K562 (cell line): Measurements from ENCODE around the gene RNF6. TPM values are rescaled to one million over a fixed set of nuclear protein-coding genes. Genes with fewer than 3 reads are reported as not detected.

Experiments
- ATAC-seq: fragments of 200-7000 bp; cut with Tn5 transposase; 3 replicates; pipeline ENCODE4 v1.9.1; 2020; ENCODE audit warnings: moderate library complexity
- BruUV-seq: library from RNA; stranded (reverse); fragments of 400-500 nt; replicated peaks from 2 replicates; lab custom pipeline; 2021; lab: Mats Ljungman, UMichigan
- CTCF ChIA-PET: fragments of 300-600 bp; formaldehyde crosslinking; extraction: SDS; loops from one replicate; lab custom pipeline; 2021; ENCODE audit warnings: low intra/inter-chr PET ratio; lab: Yijun Ruan, JAX
- POLR2A ChIA-PET: fragments of 300-600, 350-650 bp; sonication (Branson Sonifier 250); formaldehyde crosslinking; extraction: SDS; loops from one replicate; lab custom pipeline; 2021; ENCODE audit warnings: antibody characterized with exemption, inconsistent platforms; lab: Yijun Ruan, JAX
- DNase-seq, 4 experiments: peaks; one replicate each; pipeline versions ENCODE4 v3.0.0 to v3.0.0-alpha.2; 2011 to 2018; ENCODE audit warnings: low spot score in 3 of 4, mixed read lengths in 3 of 4; ENCODE audit errors: extremely low read depth in 1 of 4
- FAIRE-seq: peaks from 2 replicates; lab custom pipeline; 2011; peaks lifted over from hg19 to GRCh38; lab: Jason Lieb, UNC
- H2AFZ ChIP-seq: 2 replicates; pipeline ENCODE4 v1.6.0; 2011; ENCODE audit warnings: low read depth, low read length, control low read depth, inconsistent platforms
- H3K27ac ChIP-seq: fragments of 200-600 bp; 3 replicates; pipeline ENCODE4 v1.8.0; 2011; ENCODE audit warnings: low read depth, mild to moderate bottlenecking, control low read depth, inconsistent platforms, low read length, moderate library complexity, mixed read lengths; ENCODE audit errors: extremely low read depth
- H3K27me3 ChIP-seq, 2 experiments: fragments of 300-600 bp in 1 of 2; 2 replicates in 1 of 2; 3 replicates in 1 of 2; pipeline versions ENCODE4 v1.6.0 to v1.8.0; 2011; ENCODE audit warnings: inconsistent platforms in 2 of 2, low read length in 2 of 2, mild to moderate bottlenecking in 1 of 2, mixed read lengths in 1 of 2, moderate library complexity in 1 of 2; ENCODE audit not compliant: control insufficient read depth in 2 of 2, insufficient read depth in 2 of 2
- H3K36me3 ChIP-seq: fragments of 300-600 bp; 3 replicates; pipeline ENCODE4 v1.8.0; 2011; ENCODE audit warnings: mild to moderate bottlenecking, low read length, inconsistent platforms; ENCODE audit not compliant: control insufficient read depth, insufficient read depth
- H3K4me1 ChIP-seq, 2 experiments: fragments of 200-600 bp in 1 of 2; replicated peaks in 1 of 2; 2 replicates in 1 of 2; 3 replicates in 1 of 2; pipeline versions ENCODE4 v1.5.1 to v1.8.0; 2011; ENCODE audit warnings: inconsistent platforms in 2 of 2, low read length in 2 of 2, mild to moderate bottlenecking in 1 of 2, mixed read lengths in 1 of 2, moderate library complexity in 1 of 2; ENCODE audit not compliant: control insufficient read depth in 2 of 2, insufficient read depth in 2 of 2
- H3K4me2 ChIP-seq: 2 replicates; pipeline ENCODE4 v1.6.1; 2011; ENCODE audit warnings: low read length, control low read depth, inconsistent platforms, mixed read lengths; ENCODE audit not compliant: insufficient read depth
- H3K4me3 ChIP-seq: fragments of 200-600 bp; sonication (generic), shearing (Covaris generic); 2 replicates; pipeline ENCODE4 v1.5.1; 2016; ENCODE audit warnings: control low read depth, inconsistent platforms
- H3K79me2 ChIP-seq: fragments of 200-600 bp; 3 replicates; pipeline ENCODE4 v1.8.0; 2011; ENCODE audit warnings: low read length, inconsistent platforms; ENCODE audit not compliant: control insufficient read depth, insufficient read depth
- H3K9ac ChIP-seq, 2 experiments: 2 replicates each; pipeline versions ENCODE4 v1.6.0 to v1.6.1; 2011; ENCODE audit warnings: low read depth in 2 of 2, low read length in 2 of 2, control low read depth in 1 of 2, inconsistent platforms in 1 of 2, mild to moderate bottlenecking in 1 of 2, mixed read lengths in 1 of 2; ENCODE audit not compliant: insufficient read depth in 1 of 2
- H3K9me1 ChIP-seq: one replicate; pipeline ENCODE4 v1.6.0; 2011; ENCODE audit warnings: inconsistent platforms, mild to moderate bottlenecking, low read length, moderate library complexity; ENCODE audit not compliant: control insufficient read depth, insufficient read depth
- H3K9me3 ChIP-seq: replicated peaks from 2 replicates; pipeline ENCODE4 v1.5.1; 2011; ENCODE audit warnings: low read depth, low read length, inconsistent platforms; ENCODE audit not compliant: control insufficient read depth, insufficient read depth
- H4K20me1 ChIP-seq: replicated peaks from 2 replicates; pipeline ENCODE4 v1.6.1; 2011; ENCODE audit warnings: low read length, inconsistent platforms, mixed read lengths; ENCODE audit not compliant: control insufficient read depth, insufficient read depth
- CUX1 ChIP-seq: fragments of 200-800 bp; sonication (Bioruptor generic); IDR thresholded peaks from 2 replicates; pipeline ENCODE4 v1.6.1; 2016; ENCODE audit warnings: missing genetic modification characterization, missing compliant biosample characterization
- RAD21 ChIP-seq, 2 experiments: fragments of 250-450 bp in 1 of 2; fragments of 450-650 bp in 1 of 2; sonication (Bioruptor Pico) in 1 of 2; formaldehyde crosslinking in 1 of 2; IDR thresholded peaks in 1 of 2; conservative IDR thresholded peaks in 1 of 2; 2 replicates each; pipeline versions ENCODE4 v1.4.0 to v1.8.0; 2020 to 2022; ENCODE audit warnings: mild to moderate bottlenecking in 2 of 2, moderate library complexity in 1 of 2
- RFX1 ChIP-seq: fragments of 450-650 bp; IDR thresholded peaks from 2 replicates; pipeline ENCODE4 v1.6.1; 2016; ENCODE audit warnings: mild to moderate bottlenecking, moderate library complexity
- WGBS: fragments of 100-300 bp; shearing (Covaris generic); methylation state at CpG from one replicate; pipeline ENCODE4 v1.1.6; 2016; ENCODE audit warnings: low coverage, mixed read lengths; ENCODE audit not compliant: insufficient coverage; ENCODE audit errors: missing lambda C conversion rate; 5-methylcytosine and 5-hydroxymethylcytosine counted together
- in situ Hi-C: fragments of 300-500 bp; cut with MboI; formaldehyde crosslinking; loops from 4 replicates; pipeline ENCODE4 v1.15.0; 2018; ENCODE audit warnings: inconsistent platforms, mixed read lengths
- intact Hi-C: fragments of 100-400 bp; cut with micrococcal nuclease; formaldehyde crosslinking; loops from 2 replicates; pipeline ENCODE4 v1.14.2; 2022
- polyA plus RNA-seq, 8 experiments: library from polyadenylated mRNA; depleted of rRNA in 4 of 8; stranded (reverse) in 5 of 8; unstranded in 3 of 8; fragments of >200 nt; fragmentation: Nextera tagmentation in 2 of 8; fragmentation: Illumina TruSeq in 1 of 8; extraction: Ambion mirVana in 2 of 8; extraction: Trizol in 1 of 8; gene quantifications; 2 replicates each; pipeline versions ENCODE4 v1.2.1 to v1.2.3, GENCODE V29; 2011 to 2014; ENCODE audit warnings: inconsistent platforms in 1 of 8, missing spikeins in 1 of 8
- total RNA-seq, 7 experiments: library from RNA; depleted of rRNA in 6 of 7; stranded (reverse); fragments of >200 nt in 6 of 7; fragmentation: Illumina TruSeq in 2 of 7; extraction: Trizol in 2 of 7; gene quantifications; 2 replicates each; pipeline versions ENCODE4 v1.2.1 to v1.2.3, GENCODE V29; 2011 to 2021; ENCODE audit warnings: low replicate concordance in 1 of 7

The RNF6 gene
- total and polyA plus RNA-seq, 9 of the 15 experiments (the other 6 are each of a cell fraction or from before 2014, with no cell fraction given): 12.0 to 31.4 (median 22.3) TPM

GRCh38 chr13:26227166-26227971 is 5.3 kb upstream of the RNF6 start:
- 32% methylated on average over 6 of the region's 6 CpGs for WGBS
- Histone ChIP-seq H4K20me1 (no peaks in the 10 kb centered on the region), H3K9me1 (no peaks in the 10 kb centered on the region), H3K9ac (no peak overlapping the region), H3K36me3 (no peaks in the 10 kb centered on the region), H3K27me3 (no peaks in the 10 kb centered on the region), H3K27ac (no peak overlapping the region), H3K4me1 (peaks cover 8 to 15% of the 10 kb centered on the region in 2 experiments; a peak in 4 of 5 replicates), H3K9me3 (no peaks in the 10 kb centered on the region), H3K4me2 (no peak overlapping the region), H3K4me3 (no peak overlapping the region), H3K79me2 (no peaks in the 10 kb centered on the region), H2AFZ (no peak overlapping the region)
- ChIA-PET CTCF (no interaction called here), POLR2A (interaction anchor here (0.5 to 1.3 kb wide), 3 partner anchors 14 to 323 kb away, joined by 3 to 6 read pairs (median 3); no protein-coding TSS in a partner anchor)
- DNase-seq: peak in 1 of 4 experiments; percentile 24
- in situ Hi-C loops (no loop called here), intact Hi-C loops (no loop called here)
- TF ChIP-seq CUX1 (CRISPR knock-in tag) (no peak), RAD21 (CRISPR knock-in tag; conservative IDR thresholded peaks at IDR 0.05 in 1 of 2, IDR thresholded peaks at IDR 0.05 in 1 of 2) (no peak), RFX1 (peak; percentile 48)
- no peak for FAIRE-seq
- BruUV-seq: no TSS peak
- ATAC-seq: peak; percentile 63
